ENCODE results near the gene SIRT7.
"Not testable (repeated sequence)": the region's sequence is repeated elsewhere in the genome, so short reads cannot be mapped to it uniquely, and the experiment has no call there.

The SIRT7 gene

DNA sequence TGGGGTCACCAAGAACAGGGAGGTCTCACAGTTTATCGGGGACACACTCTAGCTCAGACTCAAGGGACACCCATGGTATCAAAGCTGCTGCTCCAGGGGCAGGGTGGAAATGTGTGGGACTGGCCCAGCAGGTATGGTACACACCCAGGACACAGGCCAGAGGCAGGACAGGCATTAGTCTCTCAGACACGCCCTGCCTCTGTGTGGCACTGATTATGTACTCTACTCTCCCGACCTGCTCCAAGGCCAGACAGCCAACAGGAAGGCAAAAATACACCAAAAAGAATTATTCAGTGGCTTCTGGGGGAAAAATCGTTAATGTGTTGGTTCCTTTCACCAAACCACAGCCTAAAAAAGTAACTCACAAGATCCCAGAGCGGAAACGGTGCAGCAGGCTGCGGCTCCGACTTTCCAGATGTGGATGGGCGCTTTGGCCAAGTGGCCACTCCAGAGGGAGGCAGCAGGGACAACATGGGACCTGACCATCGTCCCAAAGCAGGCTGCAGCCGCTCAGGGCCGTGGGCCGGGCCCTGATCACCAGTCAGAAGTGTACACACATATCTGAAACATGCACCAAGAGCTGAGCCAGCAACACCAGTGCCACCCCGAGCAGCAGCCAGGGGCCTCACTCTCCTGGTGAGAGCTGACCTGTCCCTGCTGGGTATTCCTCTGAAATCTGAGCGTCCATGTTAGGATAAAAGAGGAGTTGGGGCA lies 1.0 kb upstream of the SIRT7 start:
- DNase-seq (ENCODE audit: low read depth) = no peak

- DNase-seq (ENCODE audit: low read depth) = not testable (repeated sequence)
Measured at GRCh38 chr17:81918333-81918669, 325 bp upstream of the SIRT7 start.

GRCh38 chr17:81916234-81917001 lies 1.6 kb downstream of the SIRT7 start:
- peak; percentile 84 for DNase-seq (ENCODE audit: low read depth)

DNA sequence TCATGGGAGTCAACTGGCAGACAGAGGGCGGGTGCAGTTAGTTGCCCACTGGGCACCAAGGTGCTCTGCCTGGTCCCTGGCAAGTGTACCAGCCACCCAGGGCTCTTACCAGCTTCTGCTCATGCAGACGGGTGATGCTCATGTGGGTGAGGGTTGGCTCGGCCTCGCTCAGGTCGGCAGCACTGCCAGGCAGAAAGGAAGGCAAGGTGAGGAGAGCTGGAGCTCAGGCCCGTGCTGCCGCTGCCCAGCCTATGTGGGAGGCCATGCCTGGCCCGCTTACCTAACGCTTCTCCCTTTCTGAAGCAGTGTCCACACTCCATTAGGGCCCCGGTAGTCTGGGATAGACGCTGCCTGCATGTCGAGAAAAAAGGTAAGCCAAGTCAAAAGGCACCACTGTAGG lies 2.6 kb downstream of the SIRT7 start:
- no peak for DNase-seq (ENCODE audit: low read depth)

- no peak for DNase-seq (ENCODE audit: low read depth)
Measured at GRCh38 chr17:81914103-81914850, 3.7 kb downstream of the SIRT7 start.

DNA sequence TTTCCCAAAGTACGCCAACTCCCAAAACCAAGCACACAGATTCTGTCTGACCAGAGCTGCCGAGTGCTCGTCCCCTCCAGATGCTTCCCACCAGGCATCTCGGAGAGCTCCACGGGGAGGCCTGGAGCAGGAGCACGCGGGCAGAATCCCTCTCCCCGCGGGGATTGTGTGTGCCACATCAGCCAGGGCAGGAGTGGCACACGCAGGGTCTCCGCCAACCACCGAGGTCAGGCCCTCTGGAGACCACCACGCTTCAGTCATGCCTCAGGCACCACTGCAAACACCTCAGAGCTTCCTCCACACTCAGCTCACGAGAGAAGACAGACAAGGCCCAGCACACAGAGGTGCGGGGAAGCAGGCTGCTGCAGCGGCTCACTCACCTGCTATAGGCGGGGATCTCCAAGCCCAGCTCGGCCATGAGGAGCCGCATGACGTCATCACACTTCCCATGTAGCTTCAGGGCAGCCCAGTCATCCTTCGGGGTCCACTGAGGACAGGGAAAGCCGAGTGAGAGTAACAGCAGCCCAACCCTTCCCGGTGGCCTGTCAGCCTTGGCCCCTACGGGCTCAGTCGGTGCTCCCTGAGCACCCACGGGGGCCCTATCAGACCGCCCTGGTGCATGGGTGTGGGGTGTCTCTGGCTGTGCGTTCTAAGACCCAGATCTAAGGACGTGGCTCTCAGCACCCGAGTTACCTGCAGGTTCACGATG lies 4.4 kb downstream of the SIRT7 start:
- no peak for DNase-seq (ENCODE audit: low read depth)

DNA sequence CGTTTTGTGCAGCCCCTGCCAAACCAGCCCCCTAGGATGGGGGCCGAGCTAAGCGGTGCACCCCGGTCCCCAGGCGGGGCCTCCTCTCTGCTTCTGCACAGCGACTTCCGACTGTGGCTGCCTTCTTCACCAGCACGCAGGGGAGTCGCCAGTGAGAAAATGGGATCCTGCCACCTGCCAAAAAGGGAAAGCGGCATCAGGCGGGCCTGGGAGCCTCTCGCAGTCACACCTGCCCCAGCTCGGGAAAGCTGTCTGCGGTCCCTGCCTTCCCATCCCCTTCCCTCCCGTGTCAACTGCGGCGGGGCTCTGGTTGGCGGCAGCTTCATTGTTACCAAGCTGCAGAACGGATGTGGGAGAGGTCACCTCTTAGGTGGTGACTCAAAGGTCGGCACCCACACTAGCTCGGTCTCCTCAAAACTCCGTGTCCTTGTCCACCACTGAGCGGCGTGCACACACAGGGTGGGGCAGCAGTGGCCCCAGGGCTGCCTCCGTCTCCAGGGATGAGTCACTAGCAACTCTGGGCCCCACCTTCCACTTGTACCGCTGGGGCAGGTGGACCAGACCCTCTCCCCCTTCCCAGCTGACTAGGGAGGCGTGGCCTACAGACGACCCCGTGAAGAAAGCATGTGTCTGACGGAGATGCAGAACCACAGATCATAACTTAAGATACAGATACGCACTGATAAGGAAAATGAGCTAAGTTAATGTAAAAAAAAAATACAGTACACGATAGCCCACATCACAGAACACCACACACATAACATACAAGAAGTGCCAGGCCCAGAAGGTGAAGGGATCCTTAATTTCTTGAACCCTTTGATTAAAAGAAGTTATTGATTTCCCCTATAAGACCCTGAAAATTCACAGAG lies 5.3 kb downstream of the SIRT7 start:
- DNase-seq (ENCODE audit: low read depth) = no peak

DNA sequence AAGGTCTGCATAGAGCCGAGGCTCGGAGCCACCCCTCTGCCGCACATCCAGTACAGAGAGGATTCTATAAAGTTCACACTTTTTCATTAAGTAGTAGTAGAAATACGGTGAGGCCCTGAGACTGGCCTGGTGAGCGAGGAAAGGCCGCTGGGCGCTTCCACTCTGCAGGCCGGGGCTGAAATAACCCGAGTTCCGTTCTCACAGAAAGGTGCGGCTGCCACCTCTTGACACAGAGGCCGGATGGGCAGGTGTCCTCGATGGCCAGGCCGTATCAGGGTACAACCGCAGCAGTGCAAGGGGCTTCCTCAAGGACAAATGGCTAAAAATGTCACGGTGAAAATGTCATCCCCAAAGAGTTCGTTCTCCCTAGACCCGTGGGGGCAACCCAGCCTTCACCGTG lies 6.0 kb downstream of the SIRT7 start:
- DNase-seq (ENCODE audit: low read depth) = no peak

- peak; percentile 78 for DNase-seq (ENCODE audit: low read depth)
Measured at GRCh38 chr17:81911277-81911961, 6.6 kb downstream of the SIRT7 start, which contains the start of gene PCYT2. TSS of gene PCYT2 (minus strand) at chr17:81911399. CDS start at chr17:81911355, 44 bp downstream.

DNA sequence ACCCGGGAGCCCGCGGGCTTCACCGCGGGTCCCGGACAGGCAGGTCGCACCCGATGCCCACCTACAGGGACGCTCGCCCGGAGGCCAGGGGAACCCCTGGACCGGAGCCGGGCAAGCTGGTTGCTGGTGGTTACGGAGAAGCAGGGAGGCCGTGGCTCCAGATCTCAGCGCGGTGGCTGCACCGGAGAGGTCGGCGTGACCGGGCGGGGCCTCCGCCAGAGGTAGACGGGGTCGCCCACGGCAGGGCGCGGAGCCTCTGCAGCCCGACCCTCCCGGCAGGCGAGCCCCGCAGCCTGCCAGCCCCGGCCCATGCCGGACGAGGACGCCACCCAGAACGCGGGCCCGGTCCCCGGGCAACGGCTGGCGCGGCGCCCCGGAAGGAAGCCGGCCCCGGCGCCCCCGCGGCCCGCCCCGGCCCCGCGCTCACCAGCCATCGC lies 7.1 kb downstream of the SIRT7 start:
- DNase-seq (ENCODE audit: low read depth) = no peak

- DNase-seq (ENCODE audit: low read depth) = no peak
Measured at GRCh38 chr17:81909966-81910839, 7.8 kb downstream of the SIRT7 start.

DNA sequence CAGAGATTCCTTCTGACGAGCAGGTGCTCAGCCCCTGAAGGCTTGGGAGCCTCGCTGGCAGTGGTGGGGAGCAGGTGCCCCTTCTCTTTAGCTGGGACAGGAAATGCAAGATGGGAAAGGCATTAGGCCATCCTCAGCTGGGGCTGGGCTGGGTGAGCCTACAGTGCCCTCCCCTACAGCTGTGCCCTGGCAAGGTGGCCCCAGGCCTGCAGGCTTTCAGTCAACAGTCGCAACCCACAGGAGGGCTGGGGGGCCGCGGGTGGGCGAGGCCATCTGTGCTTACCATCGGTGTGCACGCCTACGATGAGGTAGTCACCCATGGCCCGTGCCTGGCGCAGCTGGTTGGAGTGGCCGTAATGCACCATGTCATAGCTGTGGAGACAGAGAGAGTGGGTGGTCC lies 8.7 kb downstream of the SIRT7 start:
- DNase-seq (ENCODE audit: low read depth) = no peak

DNA sequence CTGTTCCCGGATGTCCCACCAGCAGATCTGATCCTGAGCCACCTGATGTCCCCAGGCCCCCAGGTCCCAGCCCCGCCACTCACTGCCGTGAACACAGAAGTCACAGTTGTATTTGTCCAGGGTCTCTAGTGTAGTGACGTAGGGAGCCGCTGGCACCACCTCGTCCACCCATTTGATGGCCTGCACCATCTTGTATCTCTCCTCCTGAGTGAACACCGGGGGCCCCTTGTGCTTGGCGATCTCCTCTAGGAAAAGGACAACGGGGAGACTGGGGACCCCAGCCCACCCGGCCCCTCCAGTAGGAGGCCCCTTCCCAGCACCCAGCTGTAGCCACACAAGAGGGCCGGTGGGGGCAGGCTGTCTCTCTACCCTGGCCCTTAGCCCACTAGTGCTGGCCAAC lies 9.2 kb downstream of the SIRT7 start:
- no peak for DNase-seq (ENCODE audit: low read depth)

- DNase-seq (ENCODE audit: low read depth) = no peak
Measured at GRCh38 chr17:81907219-81908145, 10.5 kb downstream of the SIRT7 start.

GRCh38 chr17:81906476-81907218 lies 11.3 kb downstream of the SIRT7 start:
- no peak for DNase-seq (ENCODE audit: low read depth)

- no peak for DNase-seq (ENCODE audit: low read depth)
Measured at GRCh38 chr17:81905993-81906392, 12.0 kb downstream of the SIRT7 start.

DNA sequence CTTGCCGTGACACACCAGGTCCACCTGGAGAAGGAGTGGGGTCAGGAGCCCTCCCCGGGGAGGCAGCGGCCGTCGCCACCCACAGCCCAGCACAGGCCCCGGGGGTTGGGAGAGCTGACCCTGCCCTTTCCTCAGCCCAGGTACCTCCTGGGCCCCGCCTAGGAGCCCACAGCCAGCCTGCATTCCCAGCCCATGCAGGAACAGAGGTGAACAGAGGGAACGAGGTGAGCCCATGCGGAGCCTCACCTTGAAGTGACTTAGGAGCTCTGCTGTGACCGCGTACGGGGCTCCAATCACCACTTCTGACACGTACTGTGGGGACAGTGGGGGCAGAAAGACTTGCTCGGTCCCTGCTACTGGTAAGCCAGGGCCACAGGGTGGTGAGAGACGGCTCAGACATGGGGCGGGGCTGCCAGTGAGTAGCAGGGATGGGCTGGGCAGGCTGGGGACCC lies 12.5 kb downstream of the SIRT7 start:
- DNase-seq (ENCODE audit: low read depth) = no peak

Measured in iris pigment epithelial cell (primary cell).